GM23248 (cell line): ENCODE data around the gene MAN1B1. TPM values are rescaled to one million over a fixed set of nuclear protein-coding genes. Genes with fewer than 3 reads are reported as not detected.

Source experiments
- DNase-seq: peaks from one replicate; pipeline ENCODE4 v3.0.0-alpha.2; 2015
- H2AFZ ChIP-seq: fragments of 200-600 bp; sonication (generic); 2 replicates; pipeline ENCODE4 v1.6.1; 2016; ENCODE audit warnings: antibody characterized with exemption
- H3F3A ChIP-seq: fragments of 200-600 bp; sonication (generic); 2 replicates; pipeline ENCODE4 v1.6.1; 2016; ENCODE audit warnings: mild to moderate bottlenecking, antibody characterized with exemption, mixed run types; ENCODE audit not compliant: insufficient read depth
- H3K27ac ChIP-seq: fragments of 200-600 bp; sonication (generic); 2 replicates; pipeline ENCODE4 v1.5.1; 2016; ENCODE audit warnings: mild to moderate bottlenecking
- H3K27me3 ChIP-seq: fragments of 200-600 bp; sonication (generic); replicated peaks from 2 replicates; pipeline ENCODE4 v1.6.1; 2016; ENCODE audit warnings: mild to moderate bottlenecking; ENCODE audit not compliant: insufficient read depth
- H3K36me3 ChIP-seq: fragments of 200-600 bp; sonication (generic); 2 replicates; pipeline ENCODE4 v1.6.1; 2016; ENCODE audit warnings: low read depth, mild to moderate bottlenecking
- H3K4me1 ChIP-seq: fragments of 200-600 bp; sonication (generic); 2 replicates; pipeline ENCODE4 v1.6.1; 2016; ENCODE audit warnings: mild to moderate bottlenecking; ENCODE audit not compliant: insufficient read depth
- H3K4me2 ChIP-seq: fragments of 200-600 bp; sonication (generic); one replicate; pipeline ENCODE4 v1.6.1; 2016; ENCODE audit warnings: mild to moderate bottlenecking; ENCODE audit not compliant: unreplicated experiment
- H3K4me3 ChIP-seq: fragments of 200-600 bp; sonication (generic); 2 replicates; pipeline ENCODE4 v1.5.1; 2016; ENCODE audit warnings: mild to moderate bottlenecking
- H3K79me2 ChIP-seq: fragments of 200-600 bp; sonication (generic); 2 replicates; pipeline ENCODE4 v1.6.1; 2016; ENCODE audit warnings: mild to moderate bottlenecking; ENCODE audit not compliant: insufficient read depth
- H3K9ac ChIP-seq: fragments of 200-600 bp; sonication (generic); 2 replicates; pipeline ENCODE4 v1.6.1; 2016; ENCODE audit warnings: mild to moderate bottlenecking
- H3K9me2 ChIP-seq: fragments of 200-600 bp; sonication (generic); 2 replicates; pipeline ENCODE4 v1.6.1; 2016; ENCODE audit warnings: mixed run types, mild to moderate bottlenecking, moderate library complexity; ENCODE audit not compliant: insufficient read depth
- H3K9me3 ChIP-seq: fragments of 200-600 bp; sonication (generic); one replicate; pipeline ENCODE4 v1.6.1; 2017; ENCODE audit warnings: low read depth
- H4K20me1 ChIP-seq: fragments of 200-600 bp; sonication (generic); 2 replicates; pipeline ENCODE4 v1.6.0; 2016; ENCODE audit not compliant: insufficient read depth
- EZH2 ChIP-seq: fragments of 200-600 bp; sonication (generic); IDR thresholded peaks from 2 replicates; pipeline ENCODE4 v1.6.1; 2018; ENCODE audit warnings: antibody characterized with exemption, mild to moderate bottlenecking; ENCODE audit not compliant: insufficient read depth, poor library complexity, severe bottlenecking
- EZH2phosphoT487 ChIP-seq: fragments of 200-600 bp; sonication (generic); IDR thresholded peaks from 2 replicates; pipeline ENCODE4 v1.6.1; 2018; ENCODE audit warnings: antibody characterized with exemption, moderate library complexity, mild to moderate bottlenecking, low read depth; ENCODE audit not compliant: insufficient read depth
- WGBS, 2 experiments: methylation state at CpG; one replicate each; pipeline ENCODE4 v1.1.6; 2015 to 2017; ENCODE audit warnings: low lambda C conversion rate in 2 of 2, low coverage in 1 of 2; ENCODE audit errors: missing lambda C conversion rate in 2 of 2; 5-methylcytosine and 5-hydroxymethylcytosine counted together
- in situ Hi-C: fragments of 300-500 bp; cut with MboI; formaldehyde crosslinking; loops from 2 replicates; pipeline ENCODE4 v1.15.0; 2020
- polyA plus RNA-seq: library from polyadenylated mRNA; unstranded; fragments of >200 nt; fragmentation: Nextera tagmentation; extraction: Ambion mirVana; gene quantifications from 2 replicates; pipeline ENCODE4 v1.2.1, GENCODE V29; 2016
- total RNA-seq: library from RNA; depleted of rRNA; stranded (reverse); fragments of >200 nt; shearing (Covaris generic); gene quantifications from 2 replicates; pipeline ENCODE4 v1.2.3, GENCODE V29; 2014

Gene MAN1B1
- total and polyA plus RNA-seq, 2 experiments from 2014 or later, result 101 to 136 TPM

- Histone ChIP-seq H3K4me2 (no peak overlapping the region), H3K4me1 (peaks cover 4% of the 10 kb centered on the region; the same call in 1 of the 2 replicates), H3K27me3 (peaks cover 13% of the 10 kb centered on the region; the same call in 1 of the 2 replicates), H2AFZ (no peak overlapping the region), H3K4me3 (no peak overlapping the region), H3K79me2 (no peaks in the 10 kb centered on the region), H3K9me2 (no peaks in the 10 kb centered on the region), H3K36me3 (no peaks in the 10 kb centered on the region), H3K9ac (no peak overlapping the region), H4K20me1 (no peaks in the 10 kb centered on the region), H3K9me3 (no peaks in the 10 kb centered on the region), H3K27ac (no peak overlapping the region), H3F3A (0 out of 2 replicates have a peak, but pooled peaks cover 5% of the 10 kb centered on the region)
- in situ Hi-C loops, result no loop called here
- WGBS, 2 experiments, result 12 to 16% methylated on average over 23 to 28 of the region's 28 CpGs
- peak; percentile 53 for DNase-seq
- TF ChIP-seq EZH2phosphoT487 (no peak), EZH2 (no peak)
Measured at GRCh38 chr9:137055385-137056364, 31.1 kb upstream of the MAN1B1 start.

- Histone ChIP-seq H3K27ac (no peak overlapping the region), H2AFZ (no peak overlapping the region), H3K9me3 (no peaks in the 10 kb centered on the region), H3K9ac (no peak overlapping the region), H3K79me2 (no peaks in the 10 kb centered on the region), H3K36me3 (no peaks in the 10 kb centered on the region), H3K4me2 (no peak overlapping the region), H3K9me2 (no peaks in the 10 kb centered on the region), H3F3A (0 out of 2 replicates have a peak, but pooled peaks cover 5% of the 10 kb centered on the region), H4K20me1 (no peaks in the 10 kb centered on the region), H3K27me3 (peaks cover 13% of the 10 kb centered on the region; the same call in 1 of the 2 replicates), H3K4me1 (peaks cover 4% of the 10 kb centered on the region; the same call in 1 of the 2 replicates), H3K4me3 (no peak overlapping the region)
- WGBS, 2 experiments, result 45 to 49% methylated on average over 17 of the region's 17 CpGs
- DNase-seq, result no peak
- in situ Hi-C loops, result no loop called here
- TF ChIP-seq EZH2phosphoT487 (no peak), EZH2 (no peak)
Measured at GRCh38 chr9:137056739-137057415, 29.9 kb upstream of the MAN1B1 start.

GRCh38 chr9:137057545-137057944 lies 29.2 kb upstream of the MAN1B1 start:
- Histone ChIP-seq H3K4me2 (no peak overlapping the region), H3K27ac (no peak overlapping the region), H3K4me3 (no peak overlapping the region), H3K9me3 (no peaks in the 10 kb centered on the region), H3K79me2 (no peaks in the 10 kb centered on the region), H3K4me1 (peaks cover 4% of the 10 kb centered on the region; the same call in 1 of the 2 replicates), H3K27me3 (peaks cover 11% of the 10 kb centered on the region; the same call in 1 of the 2 replicates), H3K9me2 (no peaks in the 10 kb centered on the region), H3K9ac (no peak overlapping the region), H3F3A (0 out of 2 replicates have a peak, but pooled peaks cover 5% of the 10 kb centered on the region), H2AFZ (no peak overlapping the region), H3K36me3 (no peaks in the 10 kb centered on the region), H4K20me1 (no peaks in the 10 kb centered on the region)
- TF ChIP-seq EZH2phosphoT487 (no peak), EZH2 (no peak)
- DNase-seq, result no peak
- 22 to 40% methylated on average over 11 to 16 of the region's 16 CpGs for WGBS, 2 experiments
- in situ Hi-C loops, result no loop called here

GRCh38 chr9:137058521-137059234 lies 28.1 kb upstream of the MAN1B1 start:
- WGBS, 2 experiments, result 88 to 93% methylated on average over 9 of the region's 9 CpGs
- Histone ChIP-seq H3K79me2 (no peaks in the 10 kb centered on the region), H3K4me3 (no peak overlapping the region), H3K27me3 (no peaks in the 10 kb centered on the region), H3K9ac (no peak overlapping the region), H3K36me3 (no peaks in the 10 kb centered on the region), H3K4me1 (peaks cover 4% of the 10 kb centered on the region; the same call in 1 of the 2 replicates), H3F3A (0 out of 2 replicates have a peak, but pooled peaks cover 5% of the 10 kb centered on the region), H2AFZ (no peak overlapping the region), H3K9me2 (no peaks in the 10 kb centered on the region), H3K4me2 (no peak overlapping the region), H3K27ac (no peak overlapping the region), H3K9me3 (no peaks in the 10 kb centered on the region), H4K20me1 (no peaks in the 10 kb centered on the region)
- TF ChIP-seq EZH2phosphoT487, result no peak
- TF ChIP-seq EZH2, result no peak
- no peak for DNase-seq
- in situ Hi-C loops, result no loop called here
